Gastroesophageal sphincter (tissue), 3 donors: ENCODE measurements around the gene CREM.

Experiments
- CTCF ChIP-seq, 4 experiments: fragments of 200-600 bp in 2 of 4; fragments of 450-650 bp in 2 of 4; sonication (generic) in 1 of 4; IDR thresholded peaks; one replicate each; pipeline ENCODE4 v1.5.1; 2017 to 2019; ENCODE audit warnings: antibody characterized with exemption in 4 of 4, mild to moderate bottlenecking in 2 of 4, moderate library complexity in 2 of 4
- EP300 ChIP-seq: sonication (generic); formaldehyde crosslinking; IDR thresholded peaks from one replicate; pipeline ENCODE4 v1.6.1; 2017; ENCODE audit warnings: antibody characterized with exemption, mild to moderate bottlenecking
- POLR2A ChIP-seq, 2 donors: fragments of 450-650 bp; IDR thresholded peaks; one replicate each; pipeline ENCODE4 v1.6.1; 2017; ENCODE audit warnings: antibody characterized with exemption in 2 of 2, mild to moderate bottlenecking in 2 of 2, moderate library complexity in 1 of 2

DNA sequence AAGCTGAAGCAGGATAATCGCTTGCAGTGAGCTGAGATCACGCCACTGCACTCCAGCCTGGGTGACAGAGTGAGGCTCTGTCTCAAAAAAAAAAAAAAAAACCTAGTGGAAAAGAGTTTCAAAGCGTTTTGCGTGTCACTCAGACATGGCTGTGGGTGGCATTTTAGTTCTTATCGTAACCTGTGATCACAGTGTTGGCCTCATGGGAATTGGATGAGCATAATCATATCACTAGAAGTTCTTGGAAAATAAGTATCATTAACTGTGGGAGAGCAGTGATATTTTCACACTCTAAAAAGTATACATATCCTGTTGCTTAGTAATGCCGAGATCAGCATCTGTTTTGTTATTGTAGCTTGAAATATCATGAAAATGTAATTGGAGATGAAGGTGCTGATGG lies 92.6 kb downstream of the CREM start:
- TF ChIP-seq POLR2A (IDR thresholded peaks at IDR 0.05) (no peak), CTCF (IDR thresholded peaks at IDR 0.05) (no peak), EP300 (no peak)
